GM18507 (cell line): ENCODE measurements around the gene GPR52.

Source experiments
- DNase-seq: peaks from one replicate; pipeline ENCODE4 v3.0.0; 2011; ENCODE audit warnings: low read depth; ENCODE audit not compliant: insufficient read length; ENCODE audit errors: extremely low spot score
- FAIRE-seq: peaks from 2 replicates; lab custom pipeline; 2011; peaks lifted over from hg19 to GRCh38; lab: Jason Lieb, UNC

The GPR52 gene

DNA sequence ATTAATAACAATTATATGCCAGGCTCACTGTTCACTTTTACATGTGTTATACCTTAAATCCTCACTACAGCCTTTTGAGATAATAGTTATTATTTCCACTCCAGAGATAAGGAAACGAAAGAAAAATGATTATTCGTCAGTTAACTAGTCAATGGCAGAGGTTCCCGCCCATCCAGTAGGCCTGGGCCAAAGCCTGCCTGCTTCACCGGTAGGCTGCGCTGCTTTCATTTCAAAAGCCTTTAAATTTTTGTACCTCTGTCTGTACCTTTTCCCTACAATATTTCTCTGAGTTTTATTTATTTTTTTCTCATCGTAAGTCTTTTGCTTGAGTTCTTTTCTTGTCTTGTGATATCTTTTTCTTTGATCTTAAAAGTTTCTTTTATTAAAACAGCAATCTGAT is 3.6 kb downstream of the GPR52 start:
- FAIRE-seq (no peak), DNase-seq (no peak)

- FAIRE-seq (no peak), DNase-seq (no peak)
These were observed 18.1 kb downstream of the GPR52 start for GRCh38 chr1:174465855-174466254.

- FAIRE-seq (no peak), DNase-seq (no peak)
These were observed 18.8 kb downstream of the GPR52 start for GRCh38 chr1:174466607-174467006.

- no peak for FAIRE-seq
These were observed 21.3 kb downstream of the GPR52 start for GRCh38 chr1:174469052-174469451.

DNA sequence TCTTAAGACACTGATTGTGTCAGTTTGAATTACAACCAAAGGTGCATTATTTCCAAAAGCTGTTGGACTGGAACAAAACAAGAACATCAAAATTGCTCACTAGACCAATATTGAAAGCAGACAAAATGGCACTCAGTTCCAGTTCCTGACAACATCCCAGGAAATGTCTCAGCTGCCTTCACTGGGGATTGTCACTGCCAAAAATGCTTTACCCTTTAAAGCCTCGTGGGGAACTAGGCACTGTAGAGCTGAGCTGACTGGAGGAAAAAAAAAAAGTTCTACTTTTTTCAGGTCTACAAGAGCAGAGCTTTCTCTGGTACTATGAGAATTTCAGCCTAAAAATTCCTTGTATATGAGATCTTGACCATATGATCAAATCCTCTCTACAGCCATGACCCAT is 21.9 kb downstream of the GPR52 start:
- no peak for DNase-seq
- FAIRE-seq = no peak

More at GRCh38 chr1:174469052-174469451, 21.3 kb downstream of the GPR52 start:
- no peak for DNase-seq

DNA sequence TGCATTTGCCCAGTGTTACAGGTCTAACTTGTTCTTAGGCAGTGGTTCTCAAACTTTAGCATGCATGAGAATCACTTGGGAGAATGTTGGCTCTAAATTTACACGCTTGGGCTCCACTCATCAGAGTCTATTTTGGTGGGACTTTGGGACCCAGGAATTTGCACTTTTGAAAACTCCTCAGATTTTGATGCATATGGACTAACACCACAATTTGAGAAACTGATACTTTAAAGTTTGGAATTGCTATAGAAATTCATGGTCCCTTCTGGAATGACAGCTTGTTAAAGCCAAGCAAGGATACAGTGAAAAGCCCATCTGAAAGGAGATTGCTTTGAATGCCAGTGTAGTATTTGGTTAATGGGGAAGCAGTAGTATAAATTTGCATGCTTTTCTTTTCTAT is 31.5 kb downstream of the GPR52 start:
- FAIRE-seq = no peak

GRCh38 chr1:174480324-174480723 is 32.6 kb downstream of the GPR52 start:
- no peak for FAIRE-seq
- DNase-seq = no peak

More for the DNA sequence above, 31.5 kb downstream of the GPR52 start:
- DNase-seq = no peak

- DNase-seq = no peak
These were observed 43.8 kb downstream of the GPR52 start for GRCh38 chr1:174491606-174492005.

GRCh38 chr1:174497478-174497877 is 49.7 kb downstream of the GPR52 start:
- DNase-seq (no peak), FAIRE-seq (no peak)

More at GRCh38 chr1:174491606-174492005, 43.8 kb downstream of the GPR52 start:
- FAIRE-seq = no peak
